Left ventricle myocardium inferior (tissue), 1 donor: ENCODE data around the gene CPNE4. TPM values are rescaled to one million over a fixed set of nuclear protein-coding genes. Genes with fewer than 3 reads are reported as not detected.
"Not testable (repeated sequence)": the region's sequence is repeated elsewhere in the genome, so short reads cannot be mapped to it uniquely, and the experiment has no call there.

Source experiments
- DNase-seq: peaks from one replicate; pipeline ENCODE4 v3.0.0-alpha.2; 2020
- H3K27ac ChIP-seq: fragments of 200-600 bp; replicated peaks from 2 replicates; pipeline ENCODE4 v1.8.0; 2021
- H3K27me3 ChIP-seq: fragments of 200-600 bp; 2 replicates; pipeline ENCODE4 v1.8.0; 2021; ENCODE audit warnings: low read depth
- H3K36me3 ChIP-seq: fragments of 200-600 bp; 2 replicates; pipeline ENCODE4 v1.8.0; 2021
- H3K4me1 ChIP-seq: fragments of 200-600 bp; 2 replicates; pipeline ENCODE4 v1.8.0; 2021
- H3K4me3 ChIP-seq: fragments of 200-600 bp; 2 replicates; pipeline ENCODE4 v1.8.0; 2021; ENCODE audit warnings: mild to moderate bottlenecking, moderate library complexity
- H3K9me3 ChIP-seq: fragments of 200-600 bp; replicated peaks from 2 replicates; pipeline ENCODE4 v1.8.0; 2021
- intact Hi-C: fragments of 100-400 bp; cut with micrococcal nuclease; formaldehyde crosslinking; loops from one replicate; pipeline ENCODE4 v1.11.0; 2022
- total RNA-seq: library from RNA; stranded (reverse); fragmentation: NEBNext Ultra II Directional; extraction: Animal tissue kit (Norgen Biotek cat#: 25700); gene quantifications from one replicate; pipeline ENCODE4 v1.2.1, GENCODE V29; 2021
- TF ChIP-seq, protein P1 (sequence below): fragments of 200-600 bp; IDR thresholded peaks from 2 replicates; pipeline ENCODE4 v1.8.0; 2021; ENCODE audit warnings: antibody characterized with exemption, mild to moderate bottlenecking, borderline replicate concordance
- donor health status: DM: no; HTN: yes; CAD: no; lungs with severe emphysema.

CPNE4 gene
- total RNA-seq, 1 donor from 2014 or later = 17.9 TPM

GRCh38 chr3:132071043-132071442 lies 36.2 kb upstream of the CPNE4 start:
- no peaks in the 10 kb centered on the region for H3K36me3 ChIP-seq
- intact Hi-C loops = no loop called here
- DNase-seq = no peak

GRCh38 chr3:132064114-132064513 lies 29.3 kb upstream of the CPNE4 start:
- intact Hi-C loops = no loop called here
- Histone ChIP-seq H3K27me3 (peaks cover 21% of the 10 kb centered on the region), H3K9me3 (no peaks in the 10 kb centered on the region), H3K4me3 (no peak overlapping the region), H3K36me3 (no peaks in the 10 kb centered on the region), H3K27ac (no peak overlapping the region), H3K4me1 (no peaks in the 10 kb centered on the region)
- TF ChIP-seq, protein P1, sequence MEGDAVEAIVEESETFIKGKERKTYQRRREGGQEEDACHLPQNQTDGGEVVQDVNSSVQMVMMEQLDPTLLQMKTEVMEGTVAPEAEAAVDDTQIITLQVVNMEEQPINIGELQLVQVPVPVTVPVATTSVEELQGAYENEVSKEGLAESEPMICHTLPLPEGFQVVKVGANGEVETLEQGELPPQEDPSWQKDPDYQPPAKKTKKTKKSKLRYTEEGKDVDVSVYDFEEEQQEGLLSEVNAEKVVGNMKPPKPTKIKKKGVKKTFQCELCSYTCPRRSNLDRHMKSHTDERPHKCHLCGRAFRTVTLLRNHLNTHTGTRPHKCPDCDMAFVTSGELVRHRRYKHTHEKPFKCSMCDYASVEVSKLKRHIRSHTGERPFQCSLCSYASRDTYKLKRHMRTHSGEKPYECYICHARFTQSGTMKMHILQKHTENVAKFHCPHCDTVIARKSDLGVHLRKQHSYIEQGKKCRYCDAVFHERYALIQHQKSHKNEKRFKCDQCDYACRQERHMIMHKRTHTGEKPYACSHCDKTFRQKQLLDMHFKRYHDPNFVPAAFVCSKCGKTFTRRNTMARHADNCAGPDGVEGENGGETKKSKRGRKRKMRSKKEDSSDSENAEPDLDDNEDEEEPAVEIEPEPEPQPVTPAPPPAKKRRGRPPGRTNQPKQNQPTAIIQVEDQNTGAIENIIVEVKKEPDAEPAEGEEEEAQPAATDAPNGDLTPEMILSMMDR = no peak
- no peak for DNase-seq

More at GRCh38 chr3:132071043-132071442, 36.2 kb upstream of the CPNE4 start:
- H3K9me3 ChIP-seq = no peaks in the 10 kb centered on the region
- TF ChIP-seq, protein P1 = no peak
- H3K4me3 ChIP-seq = no peak overlapping the region
- H3K27ac ChIP-seq = no peak overlapping the region
- H3K27me3 ChIP-seq = peaks cover 6% of the 10 kb centered on the region
- no peaks in the 10 kb centered on the region for H3K4me1 ChIP-seq

GRCh38 chr3:132062535-132062934 lies 27.7 kb upstream of the CPNE4 start:
- H3K4me1 ChIP-seq = no peaks in the 10 kb centered on the region
- no peak for DNase-seq
- H3K4me3 ChIP-seq = no peak overlapping the region
- TF ChIP-seq, protein P1 = no peak
- H3K36me3 ChIP-seq = no peaks in the 10 kb centered on the region
- no peak overlapping the region for H3K27ac ChIP-seq
- H3K9me3 ChIP-seq = no peaks in the 10 kb centered on the region
- intact Hi-C loops = no loop called here
- peaks cover 19% of the 10 kb centered on the region for H3K27me3 ChIP-seq

- no peaks in the 10 kb centered on the region for H3K9me3 ChIP-seq
- H3K27me3 ChIP-seq = peaks cover 15% of the 10 kb centered on the region
- no peaks in the 10 kb centered on the region for H3K36me3 ChIP-seq
- H3K27ac ChIP-seq = no peak overlapping the region
- intact Hi-C loops = no loop called here
- no peaks in the 10 kb centered on the region for H3K4me1 ChIP-seq
- TF ChIP-seq, protein P1 = no peak
- no peak overlapping the region for H3K4me3 ChIP-seq
- DNase-seq = no peak
Measured at GRCh38 chr3:132055872-132056271, 21.1 kb upstream of the CPNE4 start.

GRCh38 chr3:132047209-132047608 lies 12.4 kb upstream of the CPNE4 start:
- no peak for DNase-seq
- intact Hi-C loops = no loop called here
- Histone ChIP-seq H3K27me3 (no peaks in the 10 kb centered on the region), H3K36me3 (no peaks in the 10 kb centered on the region), H3K4me1 (no peaks in the 10 kb centered on the region), H3K9me3 (no peaks in the 10 kb centered on the region), H3K4me3 (no peak overlapping the region), H3K27ac (no peak overlapping the region)
- TF ChIP-seq, protein P1 = no peak

DNA sequence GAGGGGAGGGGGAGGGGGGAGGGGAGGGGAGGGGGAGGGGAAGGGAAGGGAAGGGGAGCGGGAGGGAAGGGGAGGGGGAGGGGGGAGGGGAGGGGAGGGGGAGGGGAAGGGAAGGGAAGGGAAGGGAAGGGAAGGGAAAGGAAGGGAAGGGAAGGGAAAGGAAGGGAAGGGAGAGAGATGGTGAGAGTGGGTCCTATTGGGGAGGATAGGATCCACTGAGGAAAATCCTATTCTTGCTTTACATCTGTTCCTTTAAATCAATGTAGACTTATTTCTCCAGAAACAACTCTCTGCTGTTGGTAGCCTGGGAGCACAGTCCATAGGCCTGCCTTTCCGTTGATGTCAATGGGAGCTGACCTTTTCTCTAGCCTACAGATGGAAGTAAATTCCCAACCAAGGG lies 10.1 kb upstream of the CPNE4 start:
- H3K4me3 ChIP-seq, DNase-seq, H3K36me3 ChIP-seq, H3K27ac ChIP-seq, H3K9me3 ChIP-seq, H3K4me1 ChIP-seq, intact Hi-C loops: not testable (repeated sequence)
- H3K27me3 ChIP-seq = peaks cover 19% of the 10 kb centered on the region
